Measurements from ENCODE around the gene TOP2B. TPM values are rescaled to one million over a fixed set of nuclear protein-coding genes. Genes with fewer than 3 reads are reported as not detected.

Gene TOP2B
- total RNA-seq, 6 donors from 2014 or later, result 67.7 to 168 (median 75.6) TPM

GRCh38 chr3:25652921-25653320, 11.8 kb downstream of the TOP2B start:
- ATAC-seq (ENCODE audit: low FRiP score in 2 of 2) (no peak), DNase-seq (no peak)
- Histone ChIP-seq H3K4me3 (no peak overlapping the region), H3K36me3 (no peaks in the 10 kb centered on the region), H3K27ac (no peak overlapping the region), H3K9me3 (peaks cover 5 to 13% (median 8%) of the 10 kb centered on the region in 4 donors), H3K4me1 (peaks cover under 1 to 57% (median 30%) of the 10 kb centered on the region in 4 donors), H3K27me3 (no peaks in the 10 kb centered on the region)
- TF ChIP-seq POLR2A (IDR thresholded peaks at IDR 0.05), result no peak
- no peak for TF ChIP-seq EP300 (IDR thresholded peaks at IDR 0.05)
- TF ChIP-seq, protein P1, sequence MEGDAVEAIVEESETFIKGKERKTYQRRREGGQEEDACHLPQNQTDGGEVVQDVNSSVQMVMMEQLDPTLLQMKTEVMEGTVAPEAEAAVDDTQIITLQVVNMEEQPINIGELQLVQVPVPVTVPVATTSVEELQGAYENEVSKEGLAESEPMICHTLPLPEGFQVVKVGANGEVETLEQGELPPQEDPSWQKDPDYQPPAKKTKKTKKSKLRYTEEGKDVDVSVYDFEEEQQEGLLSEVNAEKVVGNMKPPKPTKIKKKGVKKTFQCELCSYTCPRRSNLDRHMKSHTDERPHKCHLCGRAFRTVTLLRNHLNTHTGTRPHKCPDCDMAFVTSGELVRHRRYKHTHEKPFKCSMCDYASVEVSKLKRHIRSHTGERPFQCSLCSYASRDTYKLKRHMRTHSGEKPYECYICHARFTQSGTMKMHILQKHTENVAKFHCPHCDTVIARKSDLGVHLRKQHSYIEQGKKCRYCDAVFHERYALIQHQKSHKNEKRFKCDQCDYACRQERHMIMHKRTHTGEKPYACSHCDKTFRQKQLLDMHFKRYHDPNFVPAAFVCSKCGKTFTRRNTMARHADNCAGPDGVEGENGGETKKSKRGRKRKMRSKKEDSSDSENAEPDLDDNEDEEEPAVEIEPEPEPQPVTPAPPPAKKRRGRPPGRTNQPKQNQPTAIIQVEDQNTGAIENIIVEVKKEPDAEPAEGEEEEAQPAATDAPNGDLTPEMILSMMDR (IDR thresholded peaks at IDR 0.05), result no peak
- TF ChIP-seq POLR2AphosphoS5 (IDR thresholded peaks at IDR 0.05), result no peak
- WGBS, 2 donors, result 68 to 76% methylated on average over 1 of the region's 1 CpG

DNA sequence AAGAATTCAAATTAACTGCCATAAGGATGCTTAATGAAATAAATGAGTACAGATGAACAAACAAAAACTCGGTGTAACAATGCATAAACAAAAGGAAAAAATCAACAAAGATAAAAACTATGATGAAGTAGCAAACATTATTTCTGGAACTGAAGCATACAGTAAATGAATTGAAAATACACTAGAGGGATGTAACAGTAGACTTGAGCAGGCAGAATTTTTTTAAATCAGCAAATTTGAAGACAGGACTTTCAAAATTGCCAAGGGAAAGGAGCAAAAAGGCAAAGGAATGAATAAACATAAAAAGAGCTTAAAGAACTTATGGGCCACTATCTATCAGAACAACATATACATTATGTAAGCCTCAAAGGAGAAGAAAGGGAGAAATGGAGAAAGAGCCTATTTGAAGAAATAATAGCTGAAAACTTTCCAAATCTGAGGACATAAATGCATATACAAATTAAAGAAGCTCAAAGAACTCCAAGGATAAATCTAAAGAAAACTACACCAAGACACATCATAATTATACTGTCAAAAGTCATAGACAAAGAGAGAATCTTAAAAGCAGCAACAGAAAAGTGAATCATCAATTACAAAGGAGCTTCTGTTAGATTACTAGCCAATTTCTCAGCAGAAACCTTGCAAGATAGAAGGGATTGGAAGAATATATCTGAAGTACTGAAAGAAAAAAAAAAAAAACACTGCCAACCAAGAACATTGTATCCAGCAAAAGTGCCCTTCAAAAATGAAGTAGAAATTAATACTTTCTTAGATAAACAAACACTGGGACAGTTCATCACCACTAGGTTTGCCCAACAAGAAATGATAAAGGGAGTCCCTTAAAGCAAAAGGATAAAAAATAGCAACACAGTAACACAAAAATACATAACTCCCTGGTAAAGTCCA, 15.5 kb downstream of the TOP2B start:
- H3K9me3 ChIP-seq, result peaks cover 5 to 13% (median 8%) of the 10 kb centered on the region in 4 donors
- 72 to 74% methylated on average over 1 of the region's 1 CpG for WGBS, 2 donors
- no peak for TF ChIP-seq EP300 (IDR thresholded peaks at IDR 0.05)
- TF ChIP-seq, protein P1 (IDR thresholded peaks at IDR 0.05), result no peak
- no peak for TF ChIP-seq POLR2AphosphoS5 (IDR thresholded peaks at IDR 0.05)
- TF ChIP-seq POLR2A (IDR thresholded peaks at IDR 0.05), result no peak

GRCh38 chr3:25648107-25648535, 16.6 kb downstream of the TOP2B start:
- DNase-seq, result peak in 1 of 2 donors; percentile 79
- H3K27me3 ChIP-seq, result no peaks in the 10 kb centered on the region
- peak; percentile 94 to 95 for ATAC-seq (ENCODE audit: low FRiP score in 2 of 2)
- H3K36me3 ChIP-seq, result peaks cover 0 to 6% (median 4%) of the 10 kb centered on the region in 4 donors
- no peak overlapping the region for H3K27ac ChIP-seq
- TF ChIP-seq EP300 (IDR thresholded peaks at IDR 0.05), result no peak
- TF ChIP-seq, protein P1 (IDR thresholded peaks at IDR 0.05), result peak; percentile 85 to 95 (median 90)
- H3K4me1 ChIP-seq, result peaks cover 5 to 23% (median 10%) of the 10 kb centered on the region in 4 donors
- H3K9me3 ChIP-seq, result peaks cover 5 to 13% (median 8%) of the 10 kb centered on the region in 4 donors
- no peak overlapping the region for H3K4me3 ChIP-seq
- 33 to 54% methylated on average over 3 of the region's 3 CpGs for WGBS, 2 donors

More for the DNA sequence above, 15.5 kb downstream of the TOP2B start:
- Histone ChIP-seq H3K36me3 (peaks cover 0 to 5% (median 4%) of the 10 kb centered on the region in 4 donors), H3K4me1 (peaks cover 5 to 33% (median 16%) of the 10 kb centered on the region in 4 donors), H3K27ac (no peak overlapping the region), H3K4me3 (no peak overlapping the region), H3K27me3 (no peaks in the 10 kb centered on the region)
- DNase-seq (no peak), ATAC-seq (ENCODE audit: low FRiP score in 2 of 2) (no peak)

- Histone ChIP-seq H3K4me3 (no peak overlapping the region), H3K4me1 (no peaks in the 10 kb centered on the region), H3K36me3 (peaks cover 10 to 53% (median 22%) of the 10 kb centered on the region in 4 donors), H3K27me3 (no peaks in the 10 kb centered on the region), H3K27ac (no peak overlapping the region), H3K9me3 (no peaks in the 10 kb centered on the region)
- ATAC-seq (ENCODE audit: low FRiP score in 2 of 2) (no peak), DNase-seq (no peak)
- WGBS, 2 donors, result 93 to 97% methylated on average over 3 of the region's 3 CpGs
- TF ChIP-seq POLR2AphosphoS5 (IDR thresholded peaks at IDR 0.05), result no peak
- no peak for TF ChIP-seq EP300 (IDR thresholded peaks at IDR 0.05)
- TF ChIP-seq, protein P1 (IDR thresholded peaks at IDR 0.05), result no peak
- TF ChIP-seq POLR2A (IDR thresholded peaks at IDR 0.05), result no peak
Observed at GRCh38 chr3:25635038-25635437, 29.7 kb downstream of the TOP2B start.
